HCT116 (cell line): Measurements from ENCODE around the gene FOXB1. TPM values are rescaled to one million over a fixed set of nuclear protein-coding genes. Genes with fewer than 3 reads are reported as not detected.

Source experiments
- ATAC-seq: fragments of 200-7000 bp; cut with Tn5 transposase; 2 replicates; pipeline ENCODE4 v1.9.1; 2020; ENCODE audit warnings: mild to moderate bottlenecking, moderate library complexity
- BruUV-seq: library from RNA; stranded (reverse); fragments of 400-500 nt; replicated peaks from 2 replicates; lab custom pipeline; 2021; lab: Mats Ljungman, UMichigan
- CTCF ChIA-PET: fragments of 300-600 bp; sonication (Branson Sonifier 250); formaldehyde crosslinking; loops from one replicate; lab custom pipeline; 2021; ENCODE audit warnings: antibody characterized with exemption; lab: Charles Lee
- POLR2A ChIA-PET: fragments of 300-600, 350-600 bp; sonication (Branson Sonifier 250); formaldehyde crosslinking; loops from one replicate; lab custom pipeline; 2021; ENCODE audit warnings: antibody characterized with exemption; lab: Charles Lee
- RAD21 ChIA-PET, 2 experiments: fragments of 300-600 bp; sonication (Branson Sonifier 250); formaldehyde crosslinking; loops; one replicate each; lab custom pipeline; 2023; ENCODE audit warnings: low total read pairs in 2 of 2; ENCODE audit not compliant: uncharacterized antibody in 2 of 2, unreplicated experiment in 2 of 2, low non-redundant PET in 1 of 2; lab: Charles Lee
- DNase-seq: peaks from one replicate; pipeline ENCODE4 v3.0.0-alpha.2; 2010; ENCODE audit warnings: low read depth, low spot score
- H2AFZ ChIP-seq: fragments of 200-600 bp; shearing (Covaris generic), sonication (generic); 2 replicates; pipeline ENCODE4 v1.6.1; 2017; ENCODE audit warnings: low read depth, mixed run types, mixed read lengths, antibody characterized with exemption, low read length; ENCODE audit not compliant: poor library complexity, severe bottlenecking
- H3K27ac ChIP-seq: 2 replicates; pipeline ENCODE4 v1.5.1; 2012; ENCODE audit warnings: low read depth, low read length
- H3K27me3 ChIP-seq: fragments of 200-600 bp; sonication (generic); 2 replicates; pipeline ENCODE4 v1.6.1; 2016; ENCODE audit warnings: mixed run types, low read length, mixed read lengths; ENCODE audit not compliant: insufficient read depth
- H3K36me3 ChIP-seq, 2 experiments: fragments of 200-500 bp in 1 of 2; fragments of 200-600 bp in 1 of 2; sonication (Bioruptor generic) in 1 of 2; sonication (generic) in 1 of 2; 2 replicates each; pipeline versions ENCODE4 v1.5.1 to v1.6.1; 2014 to 2016; ENCODE audit warnings: low read length in 2 of 2, inconsistent platforms in 1 of 2, mixed read lengths in 1 of 2, mixed run types in 1 of 2; ENCODE audit not compliant: insufficient read depth in 2 of 2, control insufficient read depth in 1 of 2
- H3K4me1 ChIP-seq, 2 experiments: fragments of 200-600 bp in 1 of 2; sonication (generic) in 1 of 2; 2 replicates each; pipeline versions ENCODE4 v1.5.1 to v1.6.1; 2012 to 2017; ENCODE audit warnings: low read length in 2 of 2, inconsistent platforms in 1 of 2, mild to moderate bottlenecking in 1 of 2, mixed read lengths in 1 of 2, mixed run types in 1 of 2, moderate library complexity in 1 of 2; ENCODE audit not compliant: insufficient read depth in 2 of 2, control insufficient read depth in 1 of 2
- H3K4me2 ChIP-seq: fragments of 200-600 bp; sonication (generic); 2 replicates; pipeline ENCODE4 v1.6.1; 2017; ENCODE audit warnings: mixed run types, low read length, mixed read lengths
- H3K4me3 ChIP-seq, 2 experiments: fragments of 200-600 bp in 1 of 2; sonication (generic) in 1 of 2; replicated peaks in 1 of 2; 2 replicates each; pipeline ENCODE4 v1.5.1; 2011 to 2016; ENCODE audit warnings: low read length in 2 of 2, control low read depth in 1 of 2, low read depth in 1 of 2, mild to moderate bottlenecking in 1 of 2, mixed read lengths in 1 of 2, mixed run types in 1 of 2
- H3K79me2 ChIP-seq: fragments of 200-600 bp; sonication (generic); 2 replicates; pipeline ENCODE4 v1.6.1; 2017; ENCODE audit warnings: mild to moderate bottlenecking, mixed run types, low read length, moderate library complexity, mixed read lengths; ENCODE audit not compliant: insufficient read depth
- H3K9ac ChIP-seq: fragments of 200-600 bp; sonication (generic); 2 replicates; pipeline ENCODE4 v1.6.1; 2016; ENCODE audit warnings: low read length, mixed read lengths
- H3K9me2 ChIP-seq: fragments of 200-600 bp; sonication (generic), shearing (Covaris generic); 2 replicates; pipeline ENCODE4 v1.6.1; 2017; ENCODE audit warnings: mixed run types, mild to moderate bottlenecking, moderate library complexity; ENCODE audit not compliant: insufficient read depth
- H3K9me3 ChIP-seq, 2 experiments: fragments of 200-500 bp in 1 of 2; fragments of 200-600 bp in 1 of 2; sonication (Bioruptor generic) in 1 of 2; sonication (generic) in 1 of 2; 2 replicates each; pipeline ENCODE4 v1.6.1; 2014 to 2017; ENCODE audit warnings: low read length in 2 of 2, mixed read lengths in 2 of 2, inconsistent platforms in 1 of 2, low read depth in 1 of 2, mild to moderate bottlenecking in 1 of 2, mixed run types in 1 of 2, moderate library complexity in 1 of 2; ENCODE audit not compliant: control insufficient read depth in 1 of 2, insufficient read depth in 1 of 2
- H4K20me1 ChIP-seq: fragments of 200-600 bp; sonication (generic), shearing (Covaris generic); 2 replicates; pipeline ENCODE4 v1.6.1; 2017; ENCODE audit warnings: mixed run types, mild to moderate bottlenecking, moderate library complexity; ENCODE audit not compliant: insufficient read depth
- CBX3 ChIP-seq: IDR thresholded peaks from 2 replicates; pipeline ENCODE4 v1.6.1; 2012; ENCODE audit warnings: low read depth
- CEBPB ChIP-seq: IDR thresholded peaks from 2 replicates; pipeline ENCODE4 v1.6.1; 2012; ENCODE audit warnings: low read depth
- EGR1 ChIP-seq: IDR thresholded peaks from 2 replicates; pipeline ENCODE4 v1.6.1; 2012; ENCODE audit warnings: low read depth
- EZH2 ChIP-seq: fragments of 200-600 bp; sonication (generic); IDR thresholded peaks from 2 replicates; pipeline ENCODE4 v1.6.1; 2017; ENCODE audit warnings: antibody characterized with exemption, mixed run types
- EZH2phosphoT487 ChIP-seq: fragments of 200-600 bp; IDR thresholded peaks from 2 replicates; pipeline ENCODE4 v1.6.1; 2018; ENCODE audit warnings: antibody characterized with exemption, borderline replicate concordance
- FOSL1 ChIP-seq: IDR thresholded peaks from 2 replicates; pipeline ENCODE4 v1.6.1; 2012; ENCODE audit warnings: low read depth
- JUND ChIP-seq: IDR thresholded peaks from 2 replicates; pipeline ENCODE4 v1.6.1; 2012
- POLR2A ChIP-seq: IDR thresholded peaks from 2 replicates; pipeline ENCODE4 v1.7.0; 2011; ENCODE audit warnings: borderline replicate concordance; ENCODE audit not compliant: insufficient read depth, insufficient read length; ENCODE audit errors: extremely low read depth
- SIN3A ChIP-seq: IDR thresholded peaks from 2 replicates; pipeline ENCODE4 v1.6.1; 2012; ENCODE audit warnings: low read depth
- SP1 ChIP-seq: IDR thresholded peaks from 2 replicates; pipeline ENCODE4 v1.6.1; 2012; ENCODE audit warnings: low read depth
- SRF ChIP-seq: IDR thresholded peaks from 2 replicates; pipeline ENCODE4 v1.6.1; 2012; ENCODE audit warnings: low read depth
- TCF7L2 ChIP-seq: IDR thresholded peaks from 2 replicates; pipeline ENCODE4 v1.7.0; 2011; ENCODE audit warnings: borderline replicate concordance, inconsistent platforms; ENCODE audit not compliant: insufficient read depth, insufficient read length; ENCODE audit errors: extremely low read depth
- YY1 ChIP-seq: IDR thresholded peaks from 2 replicates; pipeline ENCODE4 v1.6.1; 2011; ENCODE audit warnings: low read length, low read depth, moderate library complexity, mild to moderate bottlenecking; ENCODE audit not compliant: insufficient replicate concordance; ENCODE audit errors: extremely low read depth
- ZBTB33 ChIP-seq: IDR thresholded peaks from 2 replicates; pipeline ENCODE4 v1.6.1; 2011; ENCODE audit warnings: mild to moderate bottlenecking, low read length, moderate library complexity; ENCODE audit not compliant: insufficient replicate concordance; ENCODE audit errors: extremely low read depth
- ZNF274 ChIP-seq: fragments of 200-500 bp; sonication (Bioruptor generic); IDR thresholded peaks from 2 replicates; pipeline ENCODE4 v1.6.1; 2014; ENCODE audit warnings: mild to moderate bottlenecking, low read depth, low read length, inconsistent platforms
- intact Hi-C: fragments of 100-400 bp; cut with micrococcal nuclease; formaldehyde crosslinking; loops from 2 replicates; pipeline ENCODE4 v1.10.0; 2022
- total RNA-seq: library from RNA; stranded (reverse); gene quantifications from one replicate; pipeline ENCODE4 v1.2.1, GENCODE V29; 2021; ENCODE audit not compliant: unreplicated experiment
- TF ChIP-seq, protein P1 (sequence below): IDR thresholded peaks from 2 replicates; pipeline ENCODE4 v1.6.1; 2012
- TF ChIP-seq, protein P2 (sequence below): IDR thresholded peaks from 2 replicates; pipeline ENCODE4 v1.6.1; 2012

Gene FOXB1
- total RNA-seq, 1 experiment from 2014 or later: not detected

GRCh38 chr15:59994526-59994887 is 9.6 kb upstream of the FOXB1 start:
- H3K79me2 ChIP-seq: no peaks in the 10 kb centered on the region
- no TSS peak for BruUV-seq
- no peak overlapping the region for H3K9ac ChIP-seq
- ChIA-PET CTCF (interaction anchor here (1.0 kb wide), 1 partner anchor 9 kb away, joined by 3 read pairs; the partner anchor contains the start of gene FOXB1), POLR2A (no interaction called here), RAD21 (no interaction called here)
- DNase-seq: no peak
- H3K4me3 ChIP-seq: no peak overlapping the region
- intact Hi-C loops: no loop called here
- H3K27me3 ChIP-seq: peaks cover 39% of the 10 kb centered on the region
- no peaks in the 10 kb centered on the region for H3K9me2 ChIP-seq
- no peak overlapping the region for H2AFZ ChIP-seq
- no peaks in the 10 kb centered on the region for H3K36me3 ChIP-seq
- no peak overlapping the region for H3K27ac ChIP-seq
- H3K4me2 ChIP-seq: no peak overlapping the region
- no peak for ATAC-seq
- H4K20me1 ChIP-seq: no peaks in the 10 kb centered on the region
- H3K9me3 ChIP-seq: no peaks in the 10 kb centered on the region
- H3K4me1 ChIP-seq: no peaks in the 10 kb centered on the region
- TF ChIP-seq CEBPB (no peak), ZNF274 (no peak), POLR2A (no peak), EZH2phosphoT487 (no peak), EZH2 (no peak), YY1 (no peak), JUND (no peak), EGR1 (no peak), ZBTB33 (no peak), SRF (no peak), TCF7L2 (no peak), SIN3A (no peak), SP1 (no peak), CBX3 (no peak), FOSL1 (no peak)
- TF ChIP-seq, protein P1, sequence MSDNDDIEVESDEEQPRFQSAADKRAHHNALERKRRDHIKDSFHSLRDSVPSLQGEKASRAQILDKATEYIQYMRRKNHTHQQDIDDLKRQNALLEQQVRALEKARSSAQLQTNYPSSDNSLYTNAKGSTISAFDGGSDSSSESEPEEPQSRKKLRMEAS: no peak
- TF ChIP-seq, protein P2, sequence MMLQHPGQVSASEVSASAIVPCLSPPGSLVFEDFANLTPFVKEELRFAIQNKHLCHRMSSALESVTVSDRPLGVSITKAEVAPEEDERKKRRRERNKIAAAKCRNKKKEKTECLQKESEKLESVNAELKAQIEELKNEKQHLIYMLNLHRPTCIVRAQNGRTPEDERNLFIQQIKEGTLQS: no peak
- TF ChIP-seq, all 23 proteins: peak for 0
